ENCODE results near the gene DLG1. TPM values are rescaled to one million over a fixed set of nuclear protein-coding genes. Genes with fewer than 3 reads are reported as not detected.

Gene DLG1
- total and polyA plus RNA-seq, 9 of the 15 experiments (the other 6 are each of a cell fraction or from before 2014, with no cell fraction given) = 9.4 to 63.5 (median 43.6) TPM

DNA sequence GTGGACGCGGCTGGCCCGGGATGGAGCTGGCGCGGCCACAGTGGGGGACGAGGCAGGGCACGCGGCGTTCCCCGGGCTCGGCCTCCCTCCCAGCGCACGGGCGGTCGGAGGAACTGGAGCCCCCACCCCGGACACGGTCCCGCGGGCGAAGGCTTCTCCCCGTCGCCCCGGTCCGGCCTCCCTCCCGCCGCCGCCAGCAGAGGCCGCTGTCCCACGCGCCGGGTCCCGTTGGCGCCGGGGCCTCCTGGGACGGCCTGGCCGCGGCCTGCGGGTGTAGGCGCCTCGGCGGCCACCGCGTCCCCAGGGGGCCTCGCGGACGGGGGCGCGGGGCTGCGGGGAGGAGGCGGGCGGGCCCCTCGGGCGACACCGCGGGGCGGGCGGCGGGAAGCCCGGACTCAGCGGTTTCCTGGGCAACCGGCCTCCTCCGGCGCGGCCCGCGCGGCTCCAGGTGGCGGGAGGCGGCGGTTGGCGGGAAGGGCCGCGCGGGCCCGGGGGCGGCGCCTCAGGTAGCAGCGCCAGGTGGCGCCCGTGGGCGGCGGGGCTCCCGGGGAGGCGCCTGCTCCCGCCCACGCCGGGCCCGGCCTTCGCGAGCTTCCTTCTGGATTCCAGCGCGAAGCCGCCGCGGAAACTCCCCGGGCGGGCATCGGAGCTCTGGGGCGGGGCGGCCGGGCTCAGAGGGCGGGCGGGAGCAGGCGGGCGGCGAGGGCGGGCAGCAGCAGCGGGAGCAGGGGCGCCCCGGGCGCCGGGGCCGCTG lies 295.5 kb downstream of the DLG1 start (continued):
- 0 out of 2 replicates have a peak, but pooled peaks have one; percentile 46 for TF ChIP-seq XRCC5 (IDR thresholded peaks at IDR 0.05; ENCODE audit: low read depth, low read length)
- TF ChIP-seq SMAD4 (CRISPR knock-in tag; conservative IDR thresholded peaks at IDR 0.05) = peak; percentile 91
- 0 out of 2 replicates have a peak, but pooled peaks have one; percentile 14 for TF ChIP-seq CBX5 (IDR thresholded peaks at IDR 0.05; ENCODE audit: borderline replicate concordance, low read depth)
- TF ChIP-seq DIDO1 (tag; IDR thresholded peaks at IDR 0.05; ENCODE audit: low read depth) = no peak
- no peak for TF ChIP-seq ERF (CRISPR knock-in tag; IDR thresholded peaks at IDR 0.05)
- TF ChIP-seq SIN3B (IDR thresholded peaks at IDR 0.05; ENCODE audit: low read depth) = peak; percentile 58
- TF ChIP-seq L3MBTL2 (IDR thresholded peaks at IDR 0.05) = peak; percentile 54; the same call in 1 of the 2 replicates
- TF ChIP-seq FOXM1 (IDR thresholded peaks at IDR 0.05; ENCODE audit: low read depth) = no peak
- TF ChIP-seq FOXM1 (CRISPR knock-in tag; IDR thresholded peaks at IDR 0.05; ENCODE audit: low read depth) = 0 out of 2 replicates have a peak, but pooled peaks have one; percentile 39
- peak; percentile 88 for TF ChIP-seq ZBTB1 (CRISPR knock-in tag; IDR thresholded peaks at IDR 0.05; ENCODE audit: borderline replicate concordance, low read depth)
- TF ChIP-seq, protein P1, sequence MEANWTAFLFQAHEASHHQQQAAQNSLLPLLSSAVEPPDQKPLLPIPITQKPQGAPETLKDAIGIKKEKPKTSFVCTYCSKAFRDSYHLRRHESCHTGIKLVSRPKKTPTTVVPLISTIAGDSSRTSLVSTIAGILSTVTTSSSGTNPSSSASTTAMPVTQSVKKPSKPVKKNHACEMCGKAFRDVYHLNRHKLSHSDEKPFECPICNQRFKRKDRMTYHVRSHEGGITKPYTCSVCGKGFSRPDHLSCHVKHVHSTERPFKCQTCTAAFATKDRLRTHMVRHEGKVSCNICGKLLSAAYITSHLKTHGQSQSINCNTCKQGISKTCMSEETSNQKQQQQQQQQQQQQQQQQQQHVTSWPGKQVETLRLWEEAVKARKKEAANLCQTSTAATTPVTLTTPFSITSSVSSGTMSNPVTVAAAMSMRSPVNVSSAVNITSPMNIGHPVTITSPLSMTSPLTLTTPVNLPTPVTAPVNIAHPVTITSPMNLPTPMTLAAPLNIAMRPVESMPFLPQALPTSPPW (CRISPR knock-in tag; IDR thresholded peaks at IDR 0.05) = peak; percentile 76
- TF ChIP-seq, protein P2, sequence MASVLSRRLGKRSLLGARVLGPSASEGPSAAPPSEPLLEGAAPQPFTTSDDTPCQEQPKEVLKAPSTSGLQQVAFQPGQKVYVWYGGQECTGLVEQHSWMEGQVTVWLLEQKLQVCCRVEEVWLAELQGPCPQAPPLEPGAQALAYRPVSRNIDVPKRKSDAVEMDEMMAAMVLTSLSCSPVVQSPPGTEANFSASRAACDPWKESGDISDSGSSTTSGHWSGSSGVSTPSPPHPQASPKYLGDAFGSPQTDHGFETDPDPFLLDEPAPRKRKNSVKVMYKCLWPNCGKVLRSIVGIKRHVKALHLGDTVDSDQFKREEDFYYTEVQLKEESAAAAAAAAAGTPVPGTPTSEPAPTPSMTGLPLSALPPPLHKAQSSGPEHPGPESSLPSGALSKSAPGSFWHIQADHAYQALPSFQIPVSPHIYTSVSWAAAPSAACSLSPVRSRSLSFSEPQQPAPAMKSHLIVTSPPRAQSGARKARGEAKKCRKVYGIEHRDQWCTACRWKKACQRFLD (CRISPR knock-in tag; IDR thresholded peaks at IDR 0.05) = peak; percentile 65; the same call in 1 of the 2 replicates
- TF ChIP-seq, protein P3, sequence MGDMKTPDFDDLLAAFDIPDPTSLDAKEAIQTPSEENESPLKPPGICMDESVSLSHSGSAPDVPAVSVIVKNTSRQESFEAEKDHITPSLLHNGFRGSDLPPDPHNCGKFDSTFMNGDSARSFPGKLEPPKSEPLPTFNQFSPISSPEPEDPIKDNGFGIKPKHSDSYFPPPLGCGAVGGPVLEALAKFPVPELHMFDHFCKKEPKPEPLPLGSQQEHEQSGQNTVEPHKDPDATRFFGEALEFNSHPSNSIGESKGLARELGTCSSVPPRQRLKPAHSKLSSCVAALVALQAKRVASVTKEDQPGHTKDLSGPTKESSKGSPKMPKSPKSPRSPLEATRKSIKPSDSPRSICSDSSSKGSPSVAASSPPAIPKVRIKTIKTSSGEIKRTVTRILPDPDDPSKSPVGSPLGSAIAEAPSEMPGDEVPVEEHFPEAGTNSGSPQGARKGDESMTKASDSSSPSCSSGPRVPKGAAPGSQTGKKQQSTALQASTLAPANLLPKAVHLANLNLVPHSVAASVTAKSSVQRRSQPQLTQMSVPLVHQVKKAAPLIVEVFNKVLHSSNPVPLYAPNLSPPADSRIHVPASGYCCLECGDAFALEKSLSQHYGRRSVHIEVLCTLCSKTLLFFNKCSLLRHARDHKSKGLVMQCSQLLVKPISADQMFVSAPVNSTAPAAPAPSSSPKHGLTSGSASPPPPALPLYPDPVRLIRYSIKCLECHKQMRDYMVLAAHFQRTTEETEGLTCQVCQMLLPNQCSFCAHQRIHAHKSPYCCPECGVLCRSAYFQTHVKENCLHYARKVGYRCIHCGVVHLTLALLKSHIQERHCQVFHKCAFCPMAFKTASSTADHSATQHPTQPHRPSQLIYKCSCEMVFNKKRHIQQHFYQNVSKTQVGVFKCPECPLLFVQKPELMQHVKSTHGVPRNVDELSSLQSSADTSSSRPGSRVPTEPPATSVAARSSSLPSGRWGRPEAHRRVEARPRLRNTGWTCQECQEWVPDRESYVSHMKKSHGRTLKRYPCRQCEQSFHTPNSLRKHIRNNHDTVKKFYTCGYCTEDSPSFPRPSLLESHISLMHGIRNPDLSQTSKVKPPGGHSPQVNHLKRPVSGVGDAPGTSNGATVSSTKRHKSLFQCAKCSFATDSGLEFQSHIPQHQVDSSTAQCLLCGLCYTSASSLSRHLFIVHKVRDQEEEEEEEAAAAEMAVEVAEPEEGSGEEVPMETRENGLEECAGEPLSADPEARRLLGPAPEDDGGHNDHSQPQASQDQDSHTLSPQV (IDR thresholded peaks at IDR 0.05) = peak; percentile 77; the same call in 1 of the 2 replicates
- peak; percentile 36; the same call in 1 of the 2 replicates for TF ChIP-seq SMC3 (conservative IDR thresholded peaks at IDR 0.05; ENCODE audit: insufficient read depth, low read depth, low read length)
- peak; percentile 41; the same call in 1 of the 2 replicates for TF ChIP-seq HNRNPL (IDR thresholded peaks at IDR 0.05; ENCODE audit: low read depth, low read length)
- TF ChIP-seq, protein P4, sequence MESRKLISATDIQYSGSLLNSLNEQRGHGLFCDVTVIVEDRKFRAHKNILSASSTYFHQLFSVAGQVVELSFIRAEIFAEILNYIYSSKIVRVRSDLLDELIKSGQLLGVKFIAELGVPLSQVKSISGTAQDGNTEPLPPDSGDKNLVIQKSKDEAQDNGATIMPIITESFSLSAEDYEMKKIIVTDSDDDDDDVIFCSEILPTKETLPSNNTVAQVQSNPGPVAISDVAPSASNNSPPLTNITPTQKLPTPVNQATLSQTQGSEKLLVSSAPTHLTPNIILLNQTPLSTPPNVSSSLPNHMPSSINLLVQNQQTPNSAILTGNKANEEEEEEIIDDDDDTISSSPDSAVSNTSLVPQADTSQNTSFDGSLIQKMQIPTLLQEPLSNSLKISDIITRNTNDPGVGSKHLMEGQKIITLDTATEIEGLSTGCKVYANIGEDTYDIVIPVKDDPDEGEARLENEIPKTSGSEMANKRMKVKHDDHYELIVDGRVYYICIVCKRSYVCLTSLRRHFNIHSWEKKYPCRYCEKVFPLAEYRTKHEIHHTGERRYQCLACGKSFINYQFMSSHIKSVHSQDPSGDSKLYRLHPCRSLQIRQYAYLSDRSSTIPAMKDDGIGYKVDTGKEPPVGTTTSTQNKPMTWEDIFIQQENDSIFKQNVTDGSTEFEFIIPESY (CRISPR knock-in tag; IDR thresholded peaks at IDR 0.05) = peak; percentile 44; the same call in 1 of the 2 replicates
- no peak for TF ChIP-seq NRF1 (conservative IDR thresholded peaks at IDR 0.05 in 1 of 2, IDR thresholded peaks at IDR 0.05 in 1 of 2)
